ENCODE data around the gene GNGT2. TPM values are rescaled to one million over a fixed set of nuclear protein-coding genes. Genes with fewer than 3 reads are reported as not detected.

GNGT2 gene
- total RNA-seq (1 to 10 TPM; 3.0 to 4.4 TPM), total RNA-seq (0.46 to 0.60 reads per million in 2 donors)

DNA sequence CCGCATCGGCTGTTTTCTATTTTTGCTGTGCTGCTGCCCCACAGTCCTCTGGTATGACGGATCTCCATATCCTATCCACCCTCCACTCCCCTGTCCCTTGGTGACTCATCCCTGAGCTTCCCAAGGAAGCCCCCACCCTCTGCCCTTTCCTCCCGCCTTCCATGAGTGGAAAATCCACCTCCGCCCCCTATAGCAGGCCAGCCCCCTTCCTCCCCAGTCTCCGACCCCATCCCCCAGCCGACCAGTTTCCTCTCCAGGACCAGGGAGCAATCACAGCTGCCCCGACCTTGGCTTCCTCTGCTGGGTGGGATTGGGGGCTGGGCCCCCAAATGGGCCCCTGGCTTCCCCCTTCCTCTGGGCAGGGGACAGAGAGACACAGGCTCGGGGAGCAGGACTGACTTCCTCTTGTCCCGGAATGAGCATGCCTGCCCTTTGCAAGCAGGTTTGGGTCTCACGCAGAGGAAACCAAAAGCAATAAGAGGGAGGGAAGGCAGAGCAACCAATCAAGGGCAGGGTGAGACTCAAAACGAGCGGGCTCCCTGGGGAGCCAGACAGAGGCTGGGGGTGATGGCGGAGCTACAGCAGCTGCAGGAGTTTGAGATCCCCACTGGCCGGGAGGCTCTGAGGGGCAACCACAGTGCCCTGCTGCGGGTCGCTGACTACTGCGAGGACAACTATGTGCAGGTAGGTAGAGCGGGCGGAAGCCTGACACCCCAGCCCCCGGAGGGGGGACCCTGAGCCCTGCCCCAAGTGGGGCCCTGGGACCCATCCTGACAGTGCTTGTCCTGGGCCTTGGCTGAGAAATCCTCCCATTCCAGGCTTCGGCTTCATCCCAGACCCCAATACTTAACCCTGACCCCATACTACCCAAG lies at the start of gene GNGT2, which contains the start of gene ABI3:
TSS of gene GNGT2 (minus strand) at position 417 of the 872 bp plus-strand sequence. CDS start 3,152 bp downstream, outside the sequence.
TSS of gene ABI3 (plus strand) at position 550 of the 872 bp plus-strand sequence. CDS start at position 568, 18 bp downstream.
- Mint-ChIP-seq H3K27me3 (no peaks in the 10 kb centered on the region), H3K27ac (peak within 1 kb of the TSS; percentile 94), H3K36me3 (ENCODE audit: low read depth) (peaks cover 6% of the 10 kb centered on the region), H3K4me3 (peak within 1 kb of the TSS; percentile 97), H3K4me1 (peaks cover 57% of the 10 kb centered on the region)
- H3K9me3 ChIP-seq (ENCODE audit: control insufficient read depth, low read length, poor library complexity, severe bottlenecking): no peaks in the 10 kb centered on the region
- DNase-seq (no peak), ATAC-seq (peak; percentile 92)

DNA sequence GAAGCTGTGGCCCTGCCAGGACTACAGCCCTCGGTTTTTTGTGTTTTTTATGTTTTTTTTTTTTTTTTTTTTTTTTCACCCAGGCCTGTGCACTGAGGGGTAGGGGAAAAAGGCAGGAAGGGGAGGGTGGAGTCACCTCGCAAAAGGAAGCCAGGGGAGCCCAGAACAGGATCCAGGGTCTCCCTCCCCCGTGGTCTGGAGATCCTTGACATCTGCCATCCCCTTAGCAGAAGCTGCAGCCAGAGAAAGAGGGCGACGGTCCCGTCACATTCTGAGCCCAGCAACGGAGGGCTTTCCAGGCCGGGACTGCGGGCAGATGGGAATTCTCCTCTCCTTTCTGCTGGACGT lies 49.3 kb upstream of the GNGT2 start:
- no peak for DNase-seq
- no peak for ATAC-seq
- peaks cover 2% of the 10 kb centered on the region for H3K4me1 Mint-ChIP-seq
- peak overlapping the region; percentile 84 for H3K4me3 Mint-ChIP-seq
- peaks cover 15% of the 10 kb centered on the region for H3K27me3 Mint-ChIP-seq
- H3K27ac Mint-ChIP-seq: no peak overlapping the region
- H3K36me3 Mint-ChIP-seq (ENCODE audit: low read depth): no peaks in the 10 kb centered on the region
- H3K9me3 ChIP-seq (ENCODE audit: control insufficient read depth, low read length, poor library complexity, severe bottlenecking): no peaks in the 10 kb centered on the region

DNA sequence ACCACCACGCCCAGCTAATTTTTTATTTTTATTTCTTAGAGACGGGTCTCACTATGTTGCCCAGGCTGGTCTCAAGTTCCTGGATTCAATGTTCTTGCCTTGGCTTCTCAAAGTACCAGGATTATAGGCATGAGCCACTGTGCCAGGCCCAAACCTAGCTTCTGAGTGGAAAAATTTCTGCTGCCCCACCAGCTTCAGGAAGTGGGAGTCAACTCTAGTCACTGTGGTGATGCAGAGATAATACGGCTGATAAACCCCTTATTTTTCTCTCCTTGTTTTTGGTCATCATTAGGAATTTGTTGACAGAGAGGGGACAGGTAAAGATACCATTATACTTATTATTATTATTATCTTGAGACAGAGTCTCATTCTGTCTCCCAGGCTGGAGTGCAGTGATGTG lies 48.0 kb upstream of the GNGT2 start:
- Mint-ChIP-seq H3K4me3 (no peak overlapping the region), H3K27me3 (peaks cover 10% of the 10 kb centered on the region)

GRCh38 chr17:49255125-49255524 lies 44.8 kb upstream of the GNGT2 start:
- peaks cover 7% of the 10 kb centered on the region for H3K4me1 Mint-ChIP-seq
- DNase-seq: no peak
- ATAC-seq: no peak
- H3K36me3 Mint-ChIP-seq (ENCODE audit: low read depth): peaks cover 4% of the 10 kb centered on the region
- H3K9me3 ChIP-seq (ENCODE audit: control insufficient read depth, low read length, poor library complexity, severe bottlenecking): no peaks in the 10 kb centered on the region
- H3K4me3 Mint-ChIP-seq: no peak overlapping the region
- peaks cover 17% of the 10 kb centered on the region for H3K27me3 Mint-ChIP-seq
- no peak overlapping the region for H3K27ac Mint-ChIP-seq

More for the DNA sequence above, 48.0 kb upstream of the GNGT2 start:
- DNase-seq (no peak), ATAC-seq (no peak)
- Mint-ChIP-seq H3K36me3 (ENCODE audit: low read depth) (no peaks in the 10 kb centered on the region), H3K27ac (no peak overlapping the region), H3K4me1 (peaks cover 2% of the 10 kb centered on the region)
- H3K9me3 ChIP-seq (ENCODE audit: control insufficient read depth, low read length, poor library complexity, severe bottlenecking): no peaks in the 10 kb centered on the region

GRCh38 chr17:49254066-49254465 lies 43.7 kb upstream of the GNGT2 start:
- DNase-seq: no peak
- peaks cover 4% of the 10 kb centered on the region for H3K36me3 Mint-ChIP-seq (ENCODE audit: low read depth)
- no peak for ATAC-seq
- H3K27ac Mint-ChIP-seq: no peak overlapping the region
- H3K4me3 Mint-ChIP-seq: no peak overlapping the region
- no peaks in the 10 kb centered on the region for H3K9me3 ChIP-seq (ENCODE audit: control insufficient read depth, low read length, poor library complexity, severe bottlenecking)
- peaks cover 7% of the 10 kb centered on the region for H3K4me1 Mint-ChIP-seq
- H3K27me3 Mint-ChIP-seq: peaks cover 17% of the 10 kb centered on the region

DNA sequence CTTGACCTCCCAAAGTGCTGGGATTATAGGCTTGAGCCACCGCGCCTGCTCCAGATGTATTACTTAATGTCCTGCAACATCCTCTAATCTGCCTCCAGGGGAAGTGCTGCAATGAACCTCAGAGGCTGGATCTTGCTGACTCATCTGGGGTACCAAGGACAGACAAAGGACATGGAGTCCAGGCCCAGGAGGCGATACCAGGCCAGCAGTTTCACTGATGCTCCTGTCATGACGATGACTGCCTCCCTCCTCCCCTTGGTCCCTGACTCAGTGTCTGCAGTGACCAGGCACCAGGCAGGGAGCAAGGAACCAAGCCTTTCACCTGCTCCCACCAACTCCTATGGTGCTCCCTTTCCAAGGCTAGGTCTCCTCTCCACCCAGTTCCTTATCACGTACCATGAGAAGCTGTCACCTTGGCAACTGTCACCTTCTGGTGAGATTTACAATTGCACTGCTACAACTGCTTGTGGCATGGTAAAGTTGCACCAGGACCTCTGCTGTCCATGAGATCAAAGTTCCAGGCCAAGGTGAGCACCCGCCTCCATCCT lies 41.8 kb upstream of the GNGT2 start:
- DNase-seq: no peak
- H3K4me1 Mint-ChIP-seq: peaks cover 7% of the 10 kb centered on the region
- ATAC-seq: no peak
- no peaks in the 10 kb centered on the region for H3K9me3 ChIP-seq (ENCODE audit: control insufficient read depth, low read length, poor library complexity, severe bottlenecking)
- no peak overlapping the region for H3K4me3 Mint-ChIP-seq
- H3K36me3 Mint-ChIP-seq (ENCODE audit: low read depth): peaks cover 6% of the 10 kb centered on the region
- H3K27ac Mint-ChIP-seq: no peak overlapping the region
- H3K27me3 Mint-ChIP-seq: peaks cover 23% of the 10 kb centered on the region

DNA sequence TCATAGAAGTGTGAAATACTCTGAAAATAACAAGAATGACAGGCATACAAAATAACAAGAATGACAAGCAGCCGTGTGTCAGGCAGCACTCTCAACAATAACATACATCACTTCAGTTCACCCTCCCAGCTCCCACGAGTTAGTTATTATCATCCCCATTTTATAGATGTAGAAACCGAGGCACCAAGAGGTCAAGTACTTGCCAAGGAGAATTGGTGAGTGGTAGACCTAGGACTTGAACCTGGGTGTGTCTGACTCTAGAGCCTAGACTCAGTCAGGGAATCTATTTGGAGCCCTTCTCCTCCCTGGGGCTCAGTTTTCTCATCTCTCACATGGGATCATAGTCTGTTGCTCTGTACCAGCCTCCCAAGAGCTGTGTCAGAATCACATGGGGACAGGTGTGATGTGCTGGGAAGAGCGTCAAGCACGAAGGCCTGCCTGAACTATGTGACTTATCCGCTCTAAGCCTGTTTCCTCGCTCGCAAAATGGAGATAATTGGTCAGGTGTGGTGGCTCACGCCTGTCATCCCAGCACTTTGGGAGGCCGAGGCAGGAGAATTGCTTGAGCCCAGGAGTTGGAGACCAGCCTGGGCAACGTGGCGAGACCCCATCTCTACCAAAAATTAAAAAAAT lies 39.6 kb upstream of the GNGT2 start:
- no peak overlapping the region for H3K27ac Mint-ChIP-seq
- ATAC-seq (no peak), DNase-seq (no peak)
- H3K9me3 ChIP-seq (ENCODE audit: control insufficient read depth, low read length, poor library complexity, severe bottlenecking): no peaks in the 10 kb centered on the region
- peaks cover 7% of the 10 kb centered on the region for H3K4me1 Mint-ChIP-seq
- H3K36me3 Mint-ChIP-seq (ENCODE audit: low read depth): peaks cover 6% of the 10 kb centered on the region
- H3K4me3 Mint-ChIP-seq: no peak overlapping the region
- peaks cover 25% of the 10 kb centered on the region for H3K27me3 Mint-ChIP-seq

- peaks cover 7% of the 10 kb centered on the region for H3K4me1 Mint-ChIP-seq
- H3K36me3 Mint-ChIP-seq (ENCODE audit: low read depth): peaks cover 6% of the 10 kb centered on the region
- H3K4me3 Mint-ChIP-seq: no peak overlapping the region
- no peaks in the 10 kb centered on the region for H3K9me3 ChIP-seq (ENCODE audit: control insufficient read depth, low read length, poor library complexity, severe bottlenecking)
- peaks cover 31% of the 10 kb centered on the region for H3K27me3 Mint-ChIP-seq
- DNase-seq (no peak), ATAC-seq (no peak)
- H3K27ac Mint-ChIP-seq: no peak overlapping the region
Observed at GRCh38 chr17:49249292-49249794, 39.0 kb upstream of the GNGT2 start.

DNA sequence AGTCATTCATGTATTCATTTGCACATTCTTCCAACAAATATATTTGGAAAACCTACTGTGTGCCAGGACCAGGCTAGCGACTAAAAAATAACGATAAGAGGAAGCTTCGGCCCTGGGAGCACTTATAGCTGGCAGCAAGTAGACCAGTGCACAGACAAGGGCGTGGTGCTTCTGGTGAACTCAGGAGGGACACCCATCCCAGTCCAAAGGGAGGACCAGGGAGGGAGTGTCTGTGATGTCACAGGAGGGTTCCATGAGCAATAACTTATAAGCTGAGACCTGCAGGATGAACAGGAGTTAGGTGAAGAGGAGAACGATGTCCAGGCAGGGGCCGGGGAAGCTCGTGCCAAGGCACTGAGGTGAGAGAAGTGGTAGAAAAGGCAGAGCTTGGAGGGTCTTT lies 37.6 kb upstream of the GNGT2 start:
- ATAC-seq (no peak), DNase-seq (no peak)
- H3K4me3 Mint-ChIP-seq: no peak overlapping the region
- no peak overlapping the region for H3K27ac Mint-ChIP-seq
- H3K27me3 Mint-ChIP-seq: peaks cover 30% of the 10 kb centered on the region
- H3K36me3 Mint-ChIP-seq (ENCODE audit: low read depth): peaks cover 5% of the 10 kb centered on the region
- H3K4me1 Mint-ChIP-seq: peaks cover 5% of the 10 kb centered on the region
- H3K9me3 ChIP-seq (ENCODE audit: control insufficient read depth, low read length, poor library complexity, severe bottlenecking): no peaks in the 10 kb centered on the region

- no peak for DNase-seq
- no peaks in the 10 kb centered on the region for H3K4me1 Mint-ChIP-seq
- no peak overlapping the region for H3K27ac Mint-ChIP-seq
- peaks cover 29% of the 10 kb centered on the region for H3K27me3 Mint-ChIP-seq
- peaks cover 2% of the 10 kb centered on the region for H3K36me3 Mint-ChIP-seq (ENCODE audit: low read depth)
- no peak overlapping the region for H3K4me3 Mint-ChIP-seq
- H3K9me3 ChIP-seq (ENCODE audit: control insufficient read depth, low read length, poor library complexity, severe bottlenecking): no peaks in the 10 kb centered on the region
- no peak for ATAC-seq
Observed at GRCh38 chr17:49244839-49245238, 34.5 kb upstream of the GNGT2 start.

GRCh38 chr17:49242813-49243212 lies 32.4 kb upstream of the GNGT2 start:
- no peak for DNase-seq
- no peak overlapping the region for H3K4me3 Mint-ChIP-seq
- H3K27me3 Mint-ChIP-seq: peaks cover 26% of the 10 kb centered on the region
- no peak for ATAC-seq
- no peaks in the 10 kb centered on the region for H3K4me1 Mint-ChIP-seq
- H3K36me3 Mint-ChIP-seq (ENCODE audit: low read depth): peaks cover 2% of the 10 kb centered on the region
- H3K9me3 ChIP-seq (ENCODE audit: control insufficient read depth, low read length, poor library complexity, severe bottlenecking): no peaks in the 10 kb centered on the region
- H3K27ac Mint-ChIP-seq: no peak overlapping the region

- H3K27ac Mint-ChIP-seq: no peak overlapping the region
- peaks cover 2% of the 10 kb centered on the region for H3K36me3 Mint-ChIP-seq (ENCODE audit: low read depth)
- no peak for ATAC-seq
- H3K27me3 Mint-ChIP-seq: peaks cover 16% of the 10 kb centered on the region
- no peaks in the 10 kb centered on the region for H3K9me3 ChIP-seq (ENCODE audit: control insufficient read depth, low read length, poor library complexity, severe bottlenecking)
- no peaks in the 10 kb centered on the region for H3K4me1 Mint-ChIP-seq
- DNase-seq: no peak
- H3K4me3 Mint-ChIP-seq: no peak overlapping the region
Observed at GRCh38 chr17:49241692-49242397, 31.5 kb upstream of the GNGT2 start.

DNA sequence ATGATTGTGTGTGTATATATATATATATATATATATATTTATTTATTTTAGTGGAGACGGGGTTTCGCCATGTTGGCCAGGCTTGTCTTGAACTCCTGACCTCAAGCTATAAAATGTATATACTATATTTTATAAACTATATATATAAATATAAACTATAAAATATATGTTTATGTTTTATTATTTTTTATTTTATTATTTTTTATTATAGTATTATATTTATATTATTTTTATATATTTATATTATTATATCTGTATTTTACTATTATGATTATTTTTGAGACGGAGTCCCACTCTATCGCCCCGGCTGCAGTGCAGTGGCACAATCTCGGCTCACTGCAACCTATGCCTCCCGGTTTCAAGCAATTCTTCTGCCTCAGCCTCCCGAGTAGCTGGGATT lies 30.7 kb upstream of the GNGT2 start:
- H3K9me3 ChIP-seq (ENCODE audit: control insufficient read depth, low read length, poor library complexity, severe bottlenecking): no peaks in the 10 kb centered on the region
- DNase-seq (no peak), ATAC-seq (no peak)
- Mint-ChIP-seq H3K4me3 (no peak overlapping the region), H3K27me3 (peaks cover 14% of the 10 kb centered on the region), H3K27ac (no peak overlapping the region), H3K4me1 (no peaks in the 10 kb centered on the region), H3K36me3 (ENCODE audit: low read depth) (peaks cover 2% of the 10 kb centered on the region)

Data from T-helper 17 cell (primary cell).